ENCODE data around the gene STX17.
"Not testable (repeated sequence)": the region's sequence is repeated elsewhere in the genome, so short reads cannot be mapped to it uniquely, and the experiment has no call there.

The STX17 gene

DNA sequence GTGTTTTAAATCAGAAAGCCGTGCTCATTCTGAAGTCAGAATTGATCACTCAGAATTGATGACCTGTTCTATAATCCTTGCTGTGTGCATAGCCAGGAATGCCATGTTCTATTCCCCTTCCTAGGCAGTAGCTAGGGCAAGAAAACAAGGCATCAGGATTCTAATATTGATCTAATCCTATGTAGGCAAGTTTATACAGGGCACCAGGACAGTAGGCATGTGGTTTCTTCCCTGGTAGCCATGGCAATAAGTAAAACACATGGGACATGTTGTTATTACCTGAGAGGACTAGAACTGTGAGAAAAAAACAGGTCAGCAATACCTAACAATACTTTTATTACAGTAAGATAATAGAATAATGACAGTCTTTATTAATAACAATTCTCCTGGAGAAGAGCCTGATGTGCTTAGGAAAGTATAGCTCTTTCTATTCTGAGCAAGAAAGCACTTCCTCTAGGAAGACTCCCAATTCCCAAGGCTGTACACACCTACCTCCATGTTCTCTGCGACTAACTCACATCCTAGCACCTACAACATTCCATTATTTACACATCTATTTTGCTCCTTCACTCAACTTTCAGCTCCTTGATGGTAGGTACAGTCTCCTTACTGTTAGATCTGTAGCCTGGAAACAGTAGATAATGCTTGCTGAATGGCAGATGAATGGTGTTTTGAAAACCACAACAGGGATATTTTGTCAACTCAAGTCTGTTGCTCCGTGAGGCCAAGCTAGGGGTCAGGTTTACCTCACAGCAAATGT, 70.8 kb downstream of the STX17 start:
- no peak for DNase-seq (ENCODE audit: low read depth)
- H3K4me3 ChIP-seq (ENCODE audit: low read depth, low read length): no peak overlapping the region
- TF ChIP-seq, protein P1, sequence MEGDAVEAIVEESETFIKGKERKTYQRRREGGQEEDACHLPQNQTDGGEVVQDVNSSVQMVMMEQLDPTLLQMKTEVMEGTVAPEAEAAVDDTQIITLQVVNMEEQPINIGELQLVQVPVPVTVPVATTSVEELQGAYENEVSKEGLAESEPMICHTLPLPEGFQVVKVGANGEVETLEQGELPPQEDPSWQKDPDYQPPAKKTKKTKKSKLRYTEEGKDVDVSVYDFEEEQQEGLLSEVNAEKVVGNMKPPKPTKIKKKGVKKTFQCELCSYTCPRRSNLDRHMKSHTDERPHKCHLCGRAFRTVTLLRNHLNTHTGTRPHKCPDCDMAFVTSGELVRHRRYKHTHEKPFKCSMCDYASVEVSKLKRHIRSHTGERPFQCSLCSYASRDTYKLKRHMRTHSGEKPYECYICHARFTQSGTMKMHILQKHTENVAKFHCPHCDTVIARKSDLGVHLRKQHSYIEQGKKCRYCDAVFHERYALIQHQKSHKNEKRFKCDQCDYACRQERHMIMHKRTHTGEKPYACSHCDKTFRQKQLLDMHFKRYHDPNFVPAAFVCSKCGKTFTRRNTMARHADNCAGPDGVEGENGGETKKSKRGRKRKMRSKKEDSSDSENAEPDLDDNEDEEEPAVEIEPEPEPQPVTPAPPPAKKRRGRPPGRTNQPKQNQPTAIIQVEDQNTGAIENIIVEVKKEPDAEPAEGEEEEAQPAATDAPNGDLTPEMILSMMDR (conservative IDR thresholded peaks at IDR 0.05; ENCODE audit: low read depth, low read length): no peak

DNA sequence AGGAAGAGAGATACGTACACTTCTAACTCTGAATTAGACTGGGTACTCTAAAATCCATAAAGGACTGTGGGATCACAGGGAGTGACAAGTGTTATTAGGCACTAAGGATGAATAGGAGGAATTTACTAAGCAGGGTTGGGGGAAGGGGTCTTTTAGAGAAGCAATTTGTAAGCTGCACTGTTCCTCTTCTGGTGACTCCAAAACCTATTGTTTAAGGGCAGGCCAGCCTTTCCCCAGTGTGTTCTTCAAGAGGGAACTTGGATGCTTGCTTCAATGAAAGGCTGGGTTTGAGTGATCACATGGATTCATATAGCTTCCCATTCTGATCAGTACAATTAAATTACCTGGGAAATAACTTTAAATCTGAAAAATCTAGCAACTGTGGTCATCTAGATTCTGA, 71.8 kb downstream of the STX17 start:
- H3K4me3 ChIP-seq (ENCODE audit: low read depth, low read length): no peak overlapping the region
- TF ChIP-seq, protein P1 (conservative IDR thresholded peaks at IDR 0.05; ENCODE audit: low read depth, low read length): no peak
- no peak for DNase-seq (ENCODE audit: low read depth)

DNA sequence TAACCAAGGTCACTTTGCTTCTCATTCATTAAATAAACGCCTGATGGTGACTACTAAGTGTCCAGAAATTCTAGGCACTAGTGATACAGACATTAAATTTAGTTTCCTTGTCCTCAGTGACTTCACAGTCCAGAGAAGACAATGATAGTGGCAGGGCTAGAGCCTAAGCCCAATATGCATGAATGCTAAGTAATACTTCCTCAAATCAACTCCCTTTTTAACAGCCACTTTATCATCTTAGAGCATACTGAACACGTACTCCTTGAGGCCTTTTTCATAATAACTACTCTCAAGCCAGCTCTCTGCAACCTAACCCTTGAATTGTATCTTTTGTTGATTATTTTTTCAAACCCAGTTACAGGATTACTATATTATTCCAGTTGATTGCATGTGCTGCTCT, 74.1 kb downstream of the STX17 start:
- DNase-seq (ENCODE audit: low read depth): no peak
- TF ChIP-seq, protein P1 (conservative IDR thresholded peaks at IDR 0.05; ENCODE audit: low read depth, low read length): no peak

DNA sequence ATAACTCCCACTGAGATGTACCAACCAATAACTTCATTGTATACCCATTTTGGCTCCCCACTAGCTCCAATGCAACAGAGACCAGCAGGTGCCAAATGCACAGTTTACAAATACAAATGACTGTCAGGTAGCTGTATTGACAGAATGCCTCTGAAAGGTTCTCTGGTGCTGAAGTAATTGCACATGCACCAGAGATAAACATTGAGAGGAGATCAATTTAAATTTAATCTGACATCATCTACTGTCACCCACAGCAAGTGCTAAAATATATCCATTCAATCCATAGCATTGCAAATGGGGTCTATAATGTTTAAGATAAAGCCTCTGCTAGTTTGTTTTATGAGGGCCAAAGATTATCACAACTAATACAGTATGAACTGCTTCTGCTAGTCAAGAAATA, 80.2 kb downstream of the STX17 start:
- TF ChIP-seq, protein P1 (conservative IDR thresholded peaks at IDR 0.05; ENCODE audit: low read depth, low read length): no peak
- H3K4me3 ChIP-seq (ENCODE audit: low read depth, low read length): no peak overlapping the region
- DNase-seq (ENCODE audit: low read depth): no peak

More for the DNA sequence above, 74.1 kb downstream of the STX17 start:
- no peak overlapping the region for H3K4me3 ChIP-seq (ENCODE audit: low read depth, low read length)

DNA sequence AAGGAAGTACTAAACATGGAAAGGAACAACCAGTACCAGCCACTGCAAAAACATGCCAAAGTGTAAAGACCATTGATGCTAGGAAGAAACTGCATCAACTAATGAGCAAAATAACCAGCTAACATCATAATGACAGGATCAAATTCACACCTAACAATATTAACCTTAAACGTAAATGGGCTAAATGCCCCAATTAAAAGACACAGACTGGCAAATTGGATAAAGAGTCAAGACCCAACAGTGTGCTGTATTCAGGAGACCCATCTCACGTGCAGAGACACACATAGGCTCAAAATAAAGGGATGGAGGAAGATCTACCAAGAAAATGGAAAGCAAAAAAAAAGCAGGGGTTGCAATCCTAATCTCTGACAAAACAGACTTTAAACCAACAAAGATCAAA, 84.1 kb downstream of the STX17 start:
- not testable (repeated sequence) for H3K4me3 ChIP-seq (ENCODE audit: low read depth, low read length); DNase-seq (ENCODE audit: low read depth)

DNA sequence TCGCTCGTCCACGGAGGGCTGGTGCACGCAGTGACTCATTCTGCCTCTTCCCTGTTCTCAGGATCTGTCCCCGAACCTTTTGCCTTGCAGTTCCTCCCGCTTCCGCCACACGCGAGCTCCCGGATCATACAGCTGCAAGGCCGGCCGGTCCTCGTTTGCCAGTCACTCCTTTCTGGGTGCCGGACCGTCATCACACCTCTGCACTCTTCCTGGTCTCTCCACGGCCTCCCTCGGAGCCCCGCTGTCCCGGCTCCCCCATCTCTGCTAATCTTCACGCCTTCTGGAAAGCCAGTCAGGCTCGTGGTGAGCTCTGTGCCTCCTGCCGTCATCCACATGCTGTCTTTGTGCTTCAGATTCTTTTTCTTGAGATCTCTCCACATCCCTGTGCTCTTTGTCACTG, 91.8 kb downstream of the STX17 start:
- H3K4me3 ChIP-seq (ENCODE audit: low read depth, low read length): no peak overlapping the region
- TF ChIP-seq, protein P1 (conservative IDR thresholded peaks at IDR 0.05; ENCODE audit: low read depth, low read length): no peak
- DNase-seq (ENCODE audit: low read depth): no peak

DNA sequence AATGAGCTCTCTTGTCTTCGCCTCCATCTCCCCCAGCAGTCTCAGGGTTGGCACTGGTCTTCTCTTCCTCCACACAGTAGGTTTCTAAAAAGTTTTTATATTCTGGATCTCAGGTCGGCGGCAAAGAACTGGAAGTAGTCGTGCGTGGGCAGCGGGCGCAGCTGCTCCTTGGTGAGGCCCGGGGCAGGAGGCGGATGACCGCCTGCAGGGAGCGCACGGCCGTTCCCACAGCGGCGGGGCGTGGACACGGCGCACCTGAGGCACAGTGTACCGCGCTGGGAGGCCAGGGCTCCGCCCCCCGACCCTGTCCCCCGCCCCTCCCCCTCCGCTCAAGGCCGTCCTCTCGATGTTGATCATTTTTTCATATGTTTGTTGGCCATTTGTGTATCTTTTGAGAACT, 92.4 kb downstream of the STX17 start:
- H3K4me3 ChIP-seq (ENCODE audit: low read depth, low read length): no peak overlapping the region
- TF ChIP-seq, protein P1 (conservative IDR thresholded peaks at IDR 0.05; ENCODE audit: low read depth, low read length): no peak
- DNase-seq (ENCODE audit: low read depth): no peak

All from choroid plexus epithelial cell (primary cell).